Islet of Langerhans (tissue), 1 donor: ENCODE data around the gene PABPN1.
"Not testable (repeated sequence)": the region's sequence is repeated elsewhere in the genome, so short reads cannot be mapped to it uniquely, and the experiment has no call there.

ENCODE experiments used
- FAIRE-seq: peaks from one replicate; lab custom pipeline; 2011; peaks lifted over from hg19 to GRCh38; lab: Jason Lieb, UNC

The PABPN1 gene, protein sequence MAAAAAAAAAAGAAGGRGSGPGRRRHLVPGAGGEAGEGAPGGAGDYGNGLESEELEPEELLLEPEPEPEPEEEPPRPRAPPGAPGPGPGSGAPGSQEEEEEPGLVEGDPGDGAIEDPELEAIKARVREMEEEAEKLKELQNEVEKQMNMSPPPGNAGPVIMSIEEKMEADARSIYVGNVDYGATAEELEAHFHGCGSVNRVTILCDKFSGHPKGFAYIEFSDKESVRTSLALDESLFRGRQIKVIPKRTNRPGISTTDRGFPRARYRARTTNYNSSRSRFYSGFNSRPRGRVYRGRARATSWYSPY

DNA sequence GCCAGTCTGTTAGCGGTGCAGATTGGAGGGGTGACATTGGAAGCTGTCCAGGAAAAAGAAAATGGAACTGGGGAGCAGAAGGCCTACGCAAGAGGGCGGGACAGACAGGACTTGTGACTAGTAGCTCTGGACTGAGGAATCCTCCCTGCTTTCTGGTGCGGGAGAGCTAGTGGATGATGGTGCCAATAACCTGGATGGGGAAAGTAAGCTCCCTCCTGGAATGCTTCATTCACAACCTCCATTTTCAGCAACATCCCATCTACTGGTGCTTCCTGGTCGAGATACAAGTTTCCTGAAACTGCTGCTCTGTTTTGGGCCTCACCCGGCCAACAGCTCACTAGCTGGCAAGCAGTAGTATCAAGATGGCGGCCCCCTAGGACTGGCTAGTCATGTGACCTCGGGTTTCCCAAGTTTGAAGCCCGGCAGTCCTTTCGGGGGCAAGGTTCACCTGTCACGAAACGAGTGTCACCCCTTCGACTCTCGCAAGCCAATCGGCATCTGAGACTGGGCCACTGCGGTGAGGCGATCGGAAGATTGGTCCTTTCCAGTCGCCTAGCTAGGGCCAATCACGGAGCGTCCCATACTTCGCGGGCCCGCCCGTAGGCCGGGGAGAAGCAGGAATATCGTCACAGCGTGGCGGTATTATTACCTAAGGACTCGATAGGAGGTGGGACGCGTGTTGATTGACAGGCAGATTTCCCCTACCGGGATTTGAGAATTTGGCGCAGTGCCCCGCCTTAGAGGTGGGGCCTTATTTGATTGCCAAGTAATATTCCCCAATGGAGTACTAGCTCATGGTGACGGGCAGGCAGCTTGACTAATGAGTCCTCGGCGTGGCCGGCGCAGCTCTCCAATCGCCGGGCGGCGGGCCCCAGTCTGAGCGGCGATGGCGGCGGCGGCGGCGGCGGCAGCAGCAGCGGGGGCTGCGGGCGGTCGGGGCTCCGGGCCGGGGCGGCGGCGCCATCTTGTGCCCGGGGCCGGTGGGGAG lies at the start of gene PABPN1:
TSS of gene PABPN1 (plus strand) at position 874 of the 988 bp plus-strand sequence. CDS start at position 887, 13 bp downstream.
- FAIRE-seq = peak; percentile 95

DNA sequence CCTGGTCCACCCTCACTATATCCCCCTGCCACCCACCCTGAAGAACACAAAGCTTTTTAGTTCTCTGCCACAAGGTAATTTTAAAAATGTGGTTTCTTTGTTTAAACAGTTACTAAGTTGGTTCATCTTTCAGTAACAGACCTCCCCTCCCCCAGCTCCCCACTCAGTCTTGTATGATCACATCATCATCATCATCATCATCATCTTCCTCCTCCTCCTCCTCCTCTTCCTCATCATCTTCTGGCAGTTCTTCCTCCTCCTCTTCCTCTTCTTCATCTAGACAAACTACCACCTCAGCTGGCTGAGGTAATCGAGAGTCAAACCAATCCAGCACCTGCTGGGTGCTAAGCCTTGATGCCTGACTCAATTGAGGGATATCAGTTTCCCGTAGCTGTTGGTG lies 45.8 kb upstream of the PABPN1 start:
- no peak for FAIRE-seq

DNA sequence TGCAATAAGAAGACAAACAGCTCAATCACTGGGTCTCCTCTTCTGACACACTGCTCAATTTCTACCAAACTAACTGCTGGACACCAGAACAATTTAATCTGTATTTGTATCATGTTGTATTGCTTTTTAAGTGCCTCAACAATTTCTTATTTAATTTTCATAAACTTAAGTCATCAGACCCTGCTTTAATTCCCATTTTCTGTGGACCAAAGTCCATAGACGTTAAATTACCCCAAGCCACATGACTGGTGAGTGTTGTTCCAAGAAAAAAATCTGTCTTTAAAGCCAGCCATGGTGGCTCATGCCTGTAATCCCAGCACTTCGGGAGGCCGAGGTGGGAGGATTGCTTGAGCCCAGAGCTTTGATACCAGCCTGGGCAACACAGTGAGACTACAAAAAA lies 44.1 kb upstream of the PABPN1 start:
- FAIRE-seq = no peak

DNA sequence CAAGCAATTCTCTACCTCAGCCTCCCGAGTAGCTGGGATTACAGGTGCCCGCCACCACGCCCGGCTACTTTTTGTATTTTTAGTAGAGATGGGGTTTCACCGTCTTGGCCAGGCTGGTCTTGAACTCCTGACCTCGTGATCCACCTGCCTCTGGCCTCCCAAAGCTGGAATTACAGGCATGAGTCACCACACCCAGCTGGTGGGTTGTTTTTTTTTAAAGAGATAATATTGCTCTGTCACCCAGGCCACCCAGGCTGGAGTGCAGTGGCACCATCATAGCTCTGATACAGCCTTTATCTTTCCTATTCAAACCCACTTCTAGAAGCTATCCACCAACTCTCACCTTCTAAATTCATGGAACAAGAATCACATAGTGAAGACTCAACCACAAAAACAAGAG lies 43.3 kb upstream of the PABPN1 start:
- FAIRE-seq = not testable (repeated sequence)

DNA sequence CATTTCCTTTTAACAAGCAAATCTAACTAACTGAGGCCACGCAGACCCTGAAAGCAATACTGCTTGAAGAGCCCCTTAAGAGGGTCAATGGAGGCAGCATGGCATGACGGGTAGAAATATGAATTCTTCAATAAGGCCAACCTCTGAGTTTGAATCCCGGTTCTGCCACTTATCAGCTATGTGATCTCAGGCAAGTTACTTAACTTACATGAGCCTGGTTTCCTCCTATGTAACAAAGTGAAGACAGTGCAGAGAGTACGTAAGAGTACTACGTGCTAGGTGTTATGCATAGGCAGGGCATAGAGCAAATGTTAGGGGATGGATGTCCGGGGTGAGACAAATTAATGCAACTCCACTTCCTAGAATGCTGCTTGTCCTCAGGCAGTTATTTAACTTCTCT lies 40.0 kb upstream of the PABPN1 start:
- no peak for FAIRE-seq

DNA sequence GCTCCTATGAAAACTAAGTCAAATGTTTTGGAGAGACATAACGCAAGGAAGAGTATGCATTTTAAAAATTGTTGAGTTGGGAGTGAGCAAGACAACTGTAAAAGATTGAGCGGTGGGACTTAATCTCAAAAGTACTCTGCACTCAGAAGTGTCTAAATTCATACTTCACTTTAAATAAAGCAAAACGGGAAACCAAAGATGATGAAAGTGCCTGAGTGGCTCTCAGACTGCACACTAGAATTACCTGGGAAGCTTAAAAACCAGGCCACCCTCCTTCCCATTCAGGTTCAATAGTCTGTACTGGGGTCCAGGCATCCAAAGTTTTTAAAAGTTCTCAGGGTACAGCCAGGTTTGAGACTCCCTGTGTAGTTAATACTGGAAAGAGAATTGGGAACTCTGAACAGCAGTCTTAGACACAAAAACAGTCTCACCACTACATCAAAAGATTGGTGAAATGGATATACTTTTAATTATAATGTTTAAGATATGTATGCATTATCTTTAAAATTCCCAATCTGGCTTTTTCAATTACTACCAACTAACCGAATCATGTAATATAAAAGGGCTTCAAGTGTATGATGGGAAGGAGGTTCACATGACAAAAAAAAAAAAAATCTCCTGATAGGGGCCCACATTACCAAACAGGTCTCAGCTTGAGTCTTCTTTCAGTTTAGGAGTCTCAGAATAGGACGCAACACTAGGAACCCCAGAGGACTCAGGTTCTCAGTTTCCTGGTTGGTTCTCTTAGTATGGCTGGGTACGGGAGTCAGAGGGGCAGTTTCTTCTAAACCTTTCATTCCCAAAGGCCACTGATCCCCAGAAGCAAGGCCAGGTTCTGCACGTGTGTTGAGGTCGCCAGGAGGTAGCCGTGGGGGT lies 36.4 kb upstream of the PABPN1 start:
- FAIRE-seq = no peak

DNA sequence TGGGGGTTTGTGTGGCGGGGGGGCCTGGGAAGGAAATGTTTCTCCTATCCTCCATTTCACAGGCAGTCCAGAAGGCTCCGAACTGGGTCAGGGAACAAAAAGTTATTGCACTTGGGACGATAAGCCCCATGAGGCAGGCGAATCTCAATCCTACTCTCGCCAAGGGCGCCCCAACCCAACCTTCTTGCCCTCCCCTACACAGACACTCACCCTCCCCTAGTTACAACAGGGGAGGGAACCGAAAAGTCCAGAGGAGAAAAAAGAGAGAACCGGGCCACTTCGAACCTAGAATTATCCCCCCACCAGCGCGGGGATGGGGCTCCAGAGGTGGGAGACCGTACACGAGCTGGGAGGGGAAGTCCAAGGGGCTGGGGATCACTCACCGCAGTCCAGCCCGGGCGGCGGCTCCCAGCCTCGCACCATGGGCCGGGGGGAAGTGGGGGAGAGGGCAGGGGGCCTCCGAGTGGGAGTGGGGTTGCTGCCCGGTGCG lies 35.7 kb upstream of the PABPN1 start:
- no peak for FAIRE-seq

DNA sequence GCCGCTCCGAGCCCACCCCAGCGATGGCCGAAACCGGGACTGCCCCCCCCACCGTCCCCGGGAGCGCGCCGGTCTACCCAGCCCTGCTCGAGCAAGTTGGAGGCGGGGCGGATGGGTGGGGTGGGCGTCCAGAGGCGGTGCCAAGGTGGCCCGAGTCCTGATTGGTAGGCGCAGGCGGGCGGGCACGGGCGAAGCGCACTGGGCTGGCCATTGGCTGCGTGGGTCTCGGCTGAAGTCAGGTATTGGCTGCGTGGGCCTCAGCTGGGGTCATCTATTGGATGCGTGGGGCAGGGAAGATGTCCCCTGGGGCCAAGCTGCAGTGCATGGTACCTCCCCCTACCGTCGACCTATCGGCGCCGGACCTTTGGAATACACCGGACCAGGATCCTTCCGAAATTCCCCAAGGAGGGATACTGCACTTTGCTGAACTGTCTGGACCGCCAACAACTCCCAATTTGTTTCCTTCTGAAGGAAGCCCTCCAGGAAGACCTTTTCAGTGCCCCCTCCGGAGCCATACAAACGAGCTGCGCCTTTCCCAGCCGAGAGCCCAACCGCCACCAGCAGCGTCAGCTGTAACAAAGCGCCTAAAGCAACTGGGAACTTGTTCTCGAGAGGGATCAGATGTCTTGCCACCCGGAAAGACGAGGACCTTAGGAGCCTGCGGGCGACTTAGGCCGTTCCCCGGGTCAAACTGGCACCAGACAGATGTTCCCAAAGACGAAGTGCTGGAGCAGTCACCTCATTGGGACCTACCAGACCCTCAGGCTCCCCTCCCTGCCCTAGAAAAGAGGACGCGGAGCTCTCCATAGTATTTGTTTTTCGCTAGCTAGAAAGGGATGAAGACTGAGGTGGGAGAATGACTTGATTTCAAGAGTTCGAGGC lies 35.0 kb upstream of the PABPN1 start, which contains the start of gene HOMEZ:
TSS of gene HOMEZ (minus strand) at position 113 of the 882 bp plus-strand sequence. CDS start 180 bp downstream, outside the sequence.
- no peak for FAIRE-seq

DNA sequence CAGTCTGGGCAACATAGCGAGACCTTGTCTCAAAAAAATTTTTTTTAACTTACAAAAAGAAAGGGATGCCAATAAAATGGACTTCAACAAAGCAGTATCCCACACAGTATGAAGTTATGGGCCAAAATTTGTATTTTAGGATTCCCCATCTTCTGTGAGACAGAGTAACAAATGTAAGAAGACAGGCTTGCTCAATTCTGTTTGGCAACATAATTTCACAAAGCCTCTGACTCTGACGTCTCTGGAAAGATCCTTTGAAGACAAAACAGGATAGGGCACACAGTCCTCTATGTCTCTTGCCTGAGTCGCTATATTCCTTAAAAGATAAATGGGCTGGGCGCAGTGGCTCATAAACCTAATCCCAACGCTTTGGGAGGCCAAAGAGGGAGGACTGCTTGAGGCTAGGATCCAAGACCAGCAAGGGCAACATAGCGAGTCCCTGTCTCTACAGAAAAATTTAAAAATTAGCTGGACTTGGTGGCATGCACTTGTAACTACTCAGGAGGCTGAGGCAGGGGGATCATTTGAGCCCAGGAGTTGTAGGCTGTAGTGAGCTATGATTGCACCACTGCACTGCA lies 34.3 kb upstream of the PABPN1 start:
- no peak for FAIRE-seq

DNA sequence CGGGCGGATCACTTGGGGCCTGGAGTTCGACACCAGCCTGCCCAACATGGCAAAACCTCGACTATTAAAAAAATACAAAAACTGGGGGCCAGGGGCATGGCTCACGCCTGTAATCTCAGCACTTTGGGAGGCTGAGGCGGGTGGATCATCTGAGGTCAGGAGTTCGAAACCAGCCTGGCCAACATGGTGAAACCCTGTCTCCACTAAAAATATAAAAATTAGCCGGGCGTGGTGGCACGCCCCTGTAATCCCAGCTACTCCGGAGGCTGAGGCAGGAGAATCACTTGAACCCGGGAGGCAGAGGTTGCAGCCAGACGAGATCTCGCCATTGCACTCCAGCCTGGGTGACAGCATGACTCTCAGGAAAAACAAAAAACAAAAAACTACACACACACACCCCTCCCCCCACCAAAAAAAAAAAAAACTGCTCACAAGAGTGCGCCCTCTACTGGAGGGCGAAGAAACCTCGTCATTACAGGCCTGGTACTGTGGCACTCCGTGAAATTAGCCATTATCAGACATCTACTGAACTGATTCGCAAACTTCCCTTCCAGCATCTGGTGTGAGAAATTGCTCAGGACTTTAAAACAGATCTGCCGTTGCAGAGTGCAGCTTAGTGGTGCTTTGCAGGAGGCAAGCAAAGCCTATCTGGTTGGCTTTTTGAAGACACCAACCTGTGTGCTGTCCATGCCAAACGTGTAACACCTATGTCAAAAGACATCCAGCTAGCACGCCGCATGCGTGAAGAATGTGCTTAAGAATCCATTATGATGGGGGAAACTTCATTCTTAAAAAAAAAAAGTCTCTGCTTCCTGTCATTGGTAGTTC lies 26.3 kb upstream of the PABPN1 start:
- no peak for FAIRE-seq

DNA sequence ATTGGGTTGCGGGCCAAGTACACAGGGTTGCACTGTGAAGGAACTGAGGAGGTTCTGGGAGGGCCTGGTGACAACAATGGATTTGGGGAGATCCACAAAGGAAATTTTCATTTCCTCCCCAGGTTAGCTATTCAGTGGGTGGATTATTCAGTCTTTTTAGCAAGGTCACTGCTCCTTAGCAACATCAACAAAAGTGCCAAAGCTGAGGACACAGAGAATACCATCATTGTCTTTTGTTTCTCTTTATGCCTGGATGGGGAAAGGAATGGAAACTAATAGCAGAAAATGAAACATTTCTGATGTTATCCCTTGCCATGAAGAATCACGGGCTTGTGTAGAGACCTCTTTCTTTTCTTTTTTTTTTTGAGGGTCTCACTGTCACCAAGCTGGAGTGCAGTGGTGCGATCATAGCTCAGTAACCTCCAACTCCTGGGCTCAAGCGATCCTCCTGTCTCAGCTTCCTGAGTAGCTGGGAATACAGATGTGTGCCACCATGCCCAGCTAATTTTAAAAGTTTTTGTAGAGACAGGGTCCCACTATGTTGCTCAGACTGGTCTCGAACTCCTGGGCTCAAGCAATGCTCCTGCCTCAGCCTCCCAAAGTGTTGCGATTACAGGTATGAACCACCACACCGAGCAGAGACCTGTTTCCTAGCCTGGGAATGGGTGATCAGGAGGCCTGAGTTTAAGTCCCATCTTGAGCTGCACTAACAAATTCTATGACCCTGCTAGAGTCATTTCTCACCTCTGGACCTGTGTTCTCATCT lies 25.1 kb upstream of the PABPN1 start:
- FAIRE-seq = no peak

DNA sequence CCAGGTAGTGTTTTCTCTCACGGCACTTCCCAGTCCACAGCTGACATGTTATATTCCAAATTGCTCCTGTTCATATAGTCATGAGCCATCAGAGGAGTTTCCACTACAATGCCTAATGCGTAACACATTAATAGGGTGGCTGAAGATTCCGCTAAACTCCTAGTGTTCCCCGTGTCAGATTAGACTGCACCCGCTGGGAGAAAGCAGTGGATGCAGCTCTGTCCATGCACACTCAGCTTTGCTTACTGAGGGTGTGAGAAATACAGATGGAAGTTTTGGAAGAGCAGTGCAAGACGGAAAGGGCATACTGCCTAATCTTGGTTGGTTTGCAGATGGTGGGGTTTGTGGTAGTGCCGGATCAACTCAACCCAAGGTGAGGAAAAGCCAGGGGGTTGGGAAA lies 24.2 kb upstream of the PABPN1 start:
- no peak for FAIRE-seq

DNA sequence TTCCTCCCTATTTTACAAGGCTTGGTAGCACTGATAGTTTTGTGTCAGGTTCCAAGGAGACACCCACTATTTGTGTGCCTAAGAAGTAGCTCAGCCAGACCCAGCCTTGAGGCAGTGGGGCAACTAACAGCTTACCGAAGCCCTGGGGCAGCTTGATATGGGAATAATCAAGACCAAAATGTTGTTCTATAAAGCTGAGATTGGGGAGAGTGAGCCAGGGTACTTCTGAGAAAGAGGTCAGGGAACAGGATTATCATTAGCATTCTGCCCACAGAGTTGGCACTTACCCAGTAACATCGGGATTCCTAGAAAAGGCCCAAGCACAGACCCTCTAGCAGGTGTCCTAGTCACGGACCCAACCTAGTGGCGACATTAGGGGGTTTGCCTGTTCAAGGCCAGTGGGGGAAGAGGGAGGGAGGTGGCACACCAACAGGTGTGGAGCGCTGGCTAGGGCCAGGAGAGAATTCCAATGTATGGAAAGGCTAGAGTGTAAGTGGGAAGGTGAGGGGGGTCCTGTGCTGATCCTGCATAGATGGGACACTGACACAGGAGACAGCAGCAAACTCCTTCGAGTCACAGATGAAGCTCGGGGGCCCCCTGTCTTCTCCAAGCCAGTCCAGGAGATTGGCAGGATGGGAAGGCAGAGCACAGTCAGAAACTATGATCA lies 23.5 kb upstream of the PABPN1 start:
- no peak for FAIRE-seq

DNA sequence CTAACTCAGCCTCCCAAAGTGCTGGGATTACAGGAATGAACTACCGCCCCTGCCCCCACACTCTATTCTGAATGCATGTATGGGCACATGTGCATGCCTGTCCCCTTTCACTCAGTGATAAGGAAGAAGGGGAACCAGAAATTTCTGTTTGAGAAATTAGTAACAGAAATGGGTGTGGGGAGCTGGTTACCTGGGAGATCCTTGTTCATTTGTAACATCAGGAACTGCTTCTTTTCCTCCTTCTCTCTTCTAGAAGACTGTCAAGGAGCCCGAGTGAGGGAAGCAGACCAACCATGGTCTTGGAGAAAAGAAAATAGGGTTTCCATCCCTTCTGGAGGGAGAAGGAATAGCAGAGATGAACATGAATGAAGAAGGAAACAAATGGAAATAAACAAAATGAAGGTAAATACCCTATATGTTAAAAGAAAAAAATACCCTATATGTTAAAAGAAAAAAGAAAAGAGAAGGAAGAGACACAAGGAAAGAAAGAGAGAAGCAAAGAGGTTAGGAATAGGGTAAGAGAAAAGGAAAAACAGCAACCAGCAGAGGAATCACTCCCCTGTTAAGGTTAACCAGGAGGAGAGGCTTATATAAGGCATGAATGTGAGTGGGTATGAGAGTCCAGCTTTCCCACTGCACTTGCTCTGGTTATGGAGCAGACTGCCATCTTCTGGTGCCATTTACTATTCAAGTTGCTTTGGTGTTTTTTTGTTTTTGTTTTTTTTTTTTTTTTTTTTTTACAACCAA lies 21.9 kb upstream of the PABPN1 start:
- no peak for FAIRE-seq

DNA sequence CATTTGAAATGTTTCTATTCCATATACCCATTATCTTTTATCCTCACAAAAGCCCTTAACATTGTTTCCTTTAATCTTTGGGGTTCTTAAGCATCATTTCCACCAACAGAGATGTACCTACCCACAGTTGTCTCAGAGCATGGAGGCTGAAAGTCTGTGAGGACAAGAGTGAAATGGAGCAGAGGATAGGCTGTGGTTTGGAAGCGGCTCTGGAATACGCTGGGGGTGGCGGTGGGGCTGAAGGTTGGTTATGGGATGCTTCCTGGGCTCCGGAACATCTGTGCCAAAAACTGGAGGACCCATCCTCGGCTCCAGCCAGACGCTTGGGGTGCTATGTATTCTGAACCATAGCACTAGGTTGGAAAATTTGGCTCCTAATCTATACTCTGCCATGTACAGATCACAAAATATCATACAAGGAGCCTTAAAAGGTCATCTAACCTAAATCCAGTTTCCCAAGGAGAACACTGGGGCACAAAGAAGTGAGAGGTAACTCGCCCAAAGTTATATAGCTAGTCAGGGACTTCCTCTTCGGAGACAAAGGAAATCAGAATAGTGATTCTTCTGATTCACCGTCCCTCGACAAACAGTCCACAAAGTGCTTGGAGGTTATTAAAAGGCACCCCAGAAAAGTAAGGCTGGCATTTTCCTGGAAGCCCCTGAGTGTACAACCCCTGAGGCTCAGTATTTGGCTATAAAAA lies 21.1 kb upstream of the PABPN1 start:
- no peak for FAIRE-seq

DNA sequence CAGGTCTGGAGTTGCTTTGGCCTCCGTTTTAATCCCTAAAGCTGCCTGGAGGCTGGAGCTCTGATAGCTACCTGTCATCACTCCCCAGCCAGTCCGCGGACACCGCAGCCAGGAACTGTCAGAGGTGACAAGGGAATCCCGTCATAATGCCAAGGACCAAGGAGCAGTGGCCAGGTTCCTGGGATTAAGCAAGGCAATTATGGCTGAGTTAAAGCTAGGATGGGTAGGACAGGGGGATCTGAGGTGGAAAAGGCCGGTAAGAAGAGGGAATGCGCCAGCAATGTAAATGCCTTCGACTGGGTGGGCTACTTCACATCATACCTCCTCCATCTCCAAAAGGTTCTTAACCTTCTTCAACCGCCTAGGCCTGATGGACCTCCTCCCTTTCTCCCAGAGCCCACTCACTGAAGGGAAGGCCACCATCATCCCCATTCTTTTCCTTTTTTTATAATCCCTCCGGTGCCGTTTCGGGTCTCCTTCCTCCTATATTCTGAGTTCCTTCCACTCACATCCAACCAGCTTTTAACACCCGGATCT lies 20.5 kb upstream of the PABPN1 start:
- FAIRE-seq = no peak
